ENCODE measurements around the gene FMN2. TPM values are rescaled to one million over a fixed set of nuclear protein-coding genes. Genes with fewer than 3 reads are reported as not detected.

The FMN2 gene
- total RNA-seq, 1 experiment from 2014 or later = 5.3 TPM

DNA sequence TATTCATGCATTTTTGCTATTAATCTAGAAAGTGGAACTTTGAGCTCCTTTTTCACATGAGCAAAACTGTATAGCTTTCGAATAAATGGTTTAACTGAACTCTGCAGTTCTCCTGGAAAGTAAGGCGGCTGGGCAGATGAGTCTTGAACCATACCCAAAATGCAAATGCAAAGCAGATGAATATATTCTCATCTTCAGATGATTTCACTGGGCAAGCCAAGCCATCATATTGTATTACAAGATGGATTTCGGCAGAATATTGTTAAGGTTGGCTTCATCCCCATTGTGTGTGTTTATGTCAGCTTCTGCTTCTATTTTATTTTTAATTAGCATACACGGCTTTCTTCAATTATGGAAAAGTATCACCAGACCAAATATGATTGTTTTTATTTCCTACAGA lies 310.6 kb downstream of the FMN2 start:
- H3K4me1 Mint-ChIP-seq (ENCODE audit: insufficient read depth, unreplicated experiment) = peaks cover 14% of the 10 kb centered on the region
- no peak overlapping the region for H3K27ac Mint-ChIP-seq (ENCODE audit: low read depth, unreplicated experiment)
- BruUV-seq (replicated peaks) = no TSS peak
- DNase-seq (ENCODE audit: unreplicated experiment) = no peak
- intact Hi-C loops (cut with micrococcal nuclease) = no loop called here
- H3K27me3 Mint-ChIP-seq (ENCODE audit: insufficient read depth, unreplicated experiment) = no peaks in the 10 kb centered on the region
- H3K9me3 Mint-ChIP-seq (ENCODE audit: unreplicated experiment) = no peaks in the 10 kb centered on the region
- H3K36me3 Mint-ChIP-seq (ENCODE audit: insufficient read depth, unreplicated experiment) = no peaks in the 10 kb centered on the region
- ChIA-PET POLR2A (interaction anchor here (0.6 to 4.0 kb wide), 7 partner anchors 10 to 1798 kb away, joined by 3 to 23 read pairs (median 4); no protein-coding TSS in a partner anchor), CTCF (interaction anchor here (0.6 to 1.6 kb wide), 7 partner anchors 13 to 375 kb away, joined by 3 to 5 read pairs (median 4); no protein-coding TSS in a partner anchor)
- TF ChIP-seq CTCF (IDR thresholded peaks at IDR 0.05; ENCODE audit: unreplicated experiment) = no peak
- H3K4me3 Mint-ChIP-seq (ENCODE audit: unreplicated experiment) = no peak overlapping the region

DNA sequence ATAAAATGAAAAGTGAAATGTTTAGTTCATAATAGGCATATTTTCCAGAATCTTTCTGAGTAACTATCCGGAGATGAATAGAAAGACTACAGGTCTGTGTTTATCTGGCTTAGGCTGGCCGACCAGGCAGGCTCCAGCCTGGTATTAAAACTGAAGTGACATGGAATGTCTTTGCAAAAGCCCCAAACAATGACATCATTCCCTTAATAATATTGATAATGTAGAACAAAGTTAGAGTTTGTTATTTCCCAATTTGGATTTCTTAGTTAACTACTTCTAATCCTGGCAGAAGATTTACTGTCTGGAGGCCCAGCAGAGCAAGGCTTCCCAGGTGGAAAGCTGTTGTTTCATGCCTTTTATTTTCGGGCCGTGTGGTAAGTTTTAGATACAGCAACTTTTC lies 312.6 kb downstream of the FMN2 start:
- POLR2A ChIA-PET = no interaction called here
- CTCF ChIA-PET = interaction anchor here (0.8 to 1.3 kb wide), 2 partner anchors 51 to 176 kb away, joined by 3 to 5 read pairs; no protein-coding TSS in a partner anchor
- no peak for DNase-seq (ENCODE audit: unreplicated experiment)
- TF ChIP-seq CTCF (IDR thresholded peaks at IDR 0.05; ENCODE audit: unreplicated experiment) = no peak
- intact Hi-C loops (cut with micrococcal nuclease) = no loop called here
- BruUV-seq (replicated peaks) = no TSS peak
- Mint-ChIP-seq H3K9me3 (ENCODE audit: unreplicated experiment) (no peaks in the 10 kb centered on the region), H3K4me1 (ENCODE audit: insufficient read depth, unreplicated experiment) (peaks cover 9% of the 10 kb centered on the region), H3K27ac (ENCODE audit: low read depth, unreplicated experiment) (no peak overlapping the region), H3K27me3 (ENCODE audit: insufficient read depth, unreplicated experiment) (no peaks in the 10 kb centered on the region), H3K4me3 (ENCODE audit: unreplicated experiment) (no peak overlapping the region), H3K36me3 (ENCODE audit: insufficient read depth, unreplicated experiment) (no peaks in the 10 kb centered on the region)

- no peak for TF ChIP-seq CTCF (IDR thresholded peaks at IDR 0.05; ENCODE audit: unreplicated experiment)
- Mint-ChIP-seq H3K27ac (ENCODE audit: low read depth, unreplicated experiment) (no peak overlapping the region), H3K27me3 (ENCODE audit: insufficient read depth, unreplicated experiment) (no peaks in the 10 kb centered on the region), H3K9me3 (ENCODE audit: unreplicated experiment) (no peaks in the 10 kb centered on the region), H3K4me3 (ENCODE audit: unreplicated experiment) (no peak overlapping the region), H3K36me3 (ENCODE audit: insufficient read depth, unreplicated experiment) (no peaks in the 10 kb centered on the region), H3K4me1 (ENCODE audit: insufficient read depth, unreplicated experiment) (no peaks in the 10 kb centered on the region)
- ChIA-PET CTCF (no interaction called here), POLR2A (interaction anchor here (0.6 to 1.1 kb wide), 2 partner anchors 18 to 346 kb away, joined by 3 read pairs; no protein-coding TSS in a partner anchor)
- no peak for DNase-seq (ENCODE audit: unreplicated experiment)
- intact Hi-C loops (cut with micrococcal nuclease) = no loop called here
- BruUV-seq (replicated peaks) = no TSS peak
Observed at GRCh38 chr1:240405751-240406150, 314.1 kb downstream of the FMN2 start.

DNA sequence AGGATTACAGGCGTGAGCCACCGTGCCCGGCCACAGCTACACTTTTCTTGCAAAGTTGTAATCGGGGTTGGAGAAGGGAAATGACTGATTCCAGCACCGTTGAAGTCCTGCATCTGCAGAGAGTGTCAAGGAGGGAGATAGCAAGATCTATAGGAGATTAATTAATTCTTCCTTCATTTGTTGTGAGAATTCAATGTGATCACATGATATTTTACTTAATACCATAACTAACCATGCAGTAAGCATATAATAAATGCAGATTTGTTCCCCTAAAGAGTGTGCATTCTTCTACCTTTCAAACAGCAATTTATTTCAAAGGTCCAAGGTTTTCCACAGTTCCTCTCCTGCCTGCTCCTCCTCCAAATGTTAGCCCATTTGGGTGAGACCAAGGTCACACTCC lies 315.7 kb downstream of the FMN2 start:
- DNase-seq (ENCODE audit: unreplicated experiment) = no peak
- H3K9me3 Mint-ChIP-seq (ENCODE audit: unreplicated experiment) = no peaks in the 10 kb centered on the region
- no peaks in the 10 kb centered on the region for H3K36me3 Mint-ChIP-seq (ENCODE audit: insufficient read depth, unreplicated experiment)
- H3K27ac Mint-ChIP-seq (ENCODE audit: low read depth, unreplicated experiment) = no peak overlapping the region
- ChIA-PET POLR2A (interaction anchor here (1.1 kb wide), 1 partner anchor 8 kb away, joined by 3 read pairs; no protein-coding TSS in a partner anchor), CTCF (interaction anchor here (0.7 to 1.3 kb wide), 3 partner anchors 219 to 428 kb away, joined by 3 to 6 read pairs (median 3); no protein-coding TSS in a partner anchor)
- intact Hi-C loops (cut with micrococcal nuclease) = no loop called here
- TF ChIP-seq CTCF (IDR thresholded peaks at IDR 0.05; ENCODE audit: unreplicated experiment) = no peak
- H3K27me3 Mint-ChIP-seq (ENCODE audit: insufficient read depth, unreplicated experiment) = no peaks in the 10 kb centered on the region
- H3K4me3 Mint-ChIP-seq (ENCODE audit: unreplicated experiment) = no peak overlapping the region
- H3K4me1 Mint-ChIP-seq (ENCODE audit: insufficient read depth, unreplicated experiment) = no peaks in the 10 kb centered on the region
- BruUV-seq (replicated peaks) = no TSS peak
